HepG2 (cell line): ENCODE measurements around the gene EPB41L2. TPM values are rescaled to one million over a fixed set of nuclear protein-coding genes. Genes with fewer than 3 reads are reported as not detected.

Experiments used
- CREM ChIP-seq, 2 experiments: sonication (generic) in 1 of 2; formaldehyde crosslinking in 1 of 2; IDR thresholded peaks; 2 replicates each; pipeline versions ENCODE4 v1.4.0 to v1.6.1; 2016 to 2020; ENCODE audit warnings: antibody characterized with exemption in 1 of 2, mild to moderate bottlenecking in 1 of 2, missing genetic modification reagents in 1 of 2
- HNF4G ChIP-seq, 2 experiments: sonication (generic) in 1 of 2; formaldehyde crosslinking in 1 of 2; IDR thresholded peaks; 2 replicates each; pipeline versions ENCODE4 v1.4.0 to v1.6.1; 2011 to 2020; ENCODE audit warnings: borderline replicate concordance in 2 of 2, low read depth in 2 of 2, mild to moderate bottlenecking in 2 of 2, low read length in 1 of 2, missing genetic modification reagents in 1 of 2, moderate library complexity in 1 of 2
- HOMEZ ChIP-seq: IDR thresholded peaks from 2 replicates; pipeline ENCODE4 v1.6.1; 2016; ENCODE audit warnings: low read depth
- HOXA5 ChIP-seq: sonication (generic); formaldehyde crosslinking; IDR thresholded peaks from 2 replicates; pipeline ENCODE4 v1.4.0; 2020; ENCODE audit warnings: missing genetic modification reagents
- MEF2D ChIP-seq: sonication (generic); formaldehyde crosslinking; IDR thresholded peaks from 2 replicates; pipeline ENCODE4 v1.5.1; 2020; ENCODE audit warnings: mild to moderate bottlenecking, missing genetic modification reagents
- PHF8 ChIP-seq: sonication (generic); formaldehyde crosslinking; IDR thresholded peaks from 2 replicates; pipeline ENCODE4 v1.5.0; 2020; ENCODE audit warnings: missing genetic modification reagents
- RBFOX2 ChIP-seq: fragments of 200-400 bp; formaldehyde crosslinking; IDR thresholded peaks from 2 replicates; pipeline ENCODE4 v1.6.1; 2017; ENCODE audit warnings: low read depth, mild to moderate bottlenecking, low read length
- REXO4 ChIP-seq: sonication (generic); formaldehyde crosslinking; IDR thresholded peaks from 2 replicates; pipeline ENCODE4 v1.8.0; 2022; ENCODE audit warnings: missing genetic modification reagents, mild to moderate bottlenecking, borderline replicate concordance
- SAP130 ChIP-seq: IDR thresholded peaks from 2 replicates; pipeline ENCODE4 v1.6.1; 2016; ENCODE audit warnings: low read depth
- SMAD9 ChIP-seq: sonication (generic); formaldehyde crosslinking; IDR thresholded peaks from 2 replicates; pipeline ENCODE4 v1.5.1; 2020; ENCODE audit warnings: mild to moderate bottlenecking, missing genetic modification reagents
- THAP9 ChIP-seq: sonication (generic); formaldehyde crosslinking; IDR thresholded peaks from 2 replicates; pipeline ENCODE4; 2020; ENCODE audit warnings: missing genetic modification reagents, mild to moderate bottlenecking, borderline replicate concordance
- ZNF274 ChIP-seq: sonication (generic); formaldehyde crosslinking; IDR thresholded peaks from 2 replicates; pipeline ENCODE4 v1.5.1; 2020; ENCODE audit warnings: mild to moderate bottlenecking, missing genetic modification reagents
- ZNF317 ChIP-seq: sonication (generic); formaldehyde crosslinking; IDR thresholded peaks from 2 replicates; pipeline ENCODE4 v1.5.0; 2020; ENCODE audit warnings: mild to moderate bottlenecking, missing genetic modification reagents
- ZNF605 ChIP-seq: sonication (generic); formaldehyde crosslinking; IDR thresholded peaks from 2 replicates; pipeline ENCODE4 v1.8.0; 2022; ENCODE audit warnings: mild to moderate bottlenecking, missing genetic modification reagents
- ZNF607 ChIP-seq: sonication (generic); formaldehyde crosslinking; IDR thresholded peaks from 2 replicates; pipeline ENCODE4 v1.5.1; 2020; ENCODE audit warnings: missing genetic modification reagents, mild to moderate bottlenecking, borderline replicate concordance
- ZNF614 ChIP-seq: IDR thresholded peaks from 2 replicates; pipeline ENCODE4 v1.6.1; 2018; ENCODE audit warnings: missing biosample characterization, missing genetic modification reagents, inconsistent platforms, borderline replicate concordance
- ZNF704 ChIP-seq: sonication (generic); formaldehyde crosslinking; IDR thresholded peaks from 2 replicates; pipeline ENCODE4 v1.8.1; 2023; ENCODE audit warnings: mild to moderate bottlenecking, inconsistent platforms, moderate library complexity, missing genetic modification reagents, borderline replicate concordance
- ZNF773 ChIP-seq: sonication (generic); formaldehyde crosslinking; IDR thresholded peaks from 2 replicates; pipeline ENCODE4 v1.4.0; 2020; ENCODE audit warnings: missing genetic modification reagents, borderline replicate concordance
- ZNF83 ChIP-seq: sonication (generic); formaldehyde crosslinking; IDR thresholded peaks from 2 replicates; pipeline ENCODE4 v1.4.0; 2020; ENCODE audit warnings: missing genetic modification reagents, mild to moderate bottlenecking, borderline replicate concordance
- ZNF839 ChIP-seq: sonication (generic); formaldehyde crosslinking; IDR thresholded peaks from 2 replicates; pipeline ENCODE4 v1.4.0; 2020; ENCODE audit warnings: missing genetic modification reagents, mild to moderate bottlenecking, borderline replicate concordance
- ZNF879 ChIP-seq: sonication (generic); formaldehyde crosslinking; IDR thresholded peaks from 2 replicates; pipeline ENCODE4 v1.8.1; 2023; ENCODE audit warnings: missing genetic modification reagents
- ZUFSP ChIP-seq: sonication (generic); formaldehyde crosslinking; IDR thresholded peaks from 2 replicates; pipeline ENCODE4 v1.9.0; 2021; ENCODE audit warnings: missing genetic modification reagents, mild to moderate bottlenecking, borderline replicate concordance
- polyA plus RNA-seq, 8 experiments: library from polyadenylated mRNA; depleted of rRNA in 3 of 8; stranded (reverse) in 7 of 8; unstranded in 1 of 8; fragments of >200 nt; fragmentation: Illumina TruSeq in 4 of 8; extraction: Trizol in 4 of 8; gene quantifications; 2 replicates each; pipeline versions ENCODE4 v1.2.1 to v1.2.3, GENCODE V29; 2011 to 2016; ENCODE audit warnings: low read depth in 4 of 8, missing spikeins in 1 of 8, mixed read lengths in 1 of 8; ENCODE audit not compliant: insufficient read depth in 1 of 8
- total RNA-seq, 5 experiments: library from RNA; depleted of rRNA; stranded (reverse); fragments of >200 nt; fragmentation: Illumina TruSeq; extraction: Trizol; gene quantifications; 2 replicates each; pipeline ENCODE4 v1.2.3, GENCODE V29; 2016; ENCODE audit warnings: low read depth in 1 of 5

The EPB41L2 gene
- total and polyA plus RNA-seq, 2 of the 13 experiments (the other 11 are each of a cell fraction or from before 2014, with no cell fraction given) = 41.7 to 56.4 TPM

- TF ChIP-seq ZNF83 (CRISPR knock-in tag) (no peak), HOMEZ (CRISPR knock-in tag) (peak; percentile 88), ZNF773 (CRISPR knock-in tag) (no peak), ZNF704 (CRISPR knock-in tag) (no peak), ZNF614 (CRISPR knock-in tag) (no peak), ZNF839 (CRISPR knock-in tag) (no peak), HOXA5 (CRISPR knock-in tag) (peak; percentile 54), SAP130 (CRISPR knock-in tag) (peak; percentile 51; the same call in 1 of the 2 replicates), ZNF607 (no peak), SMAD9 (CRISPR knock-in tag) (no peak), REXO4 (CRISPR knock-in tag) (no peak), RBFOX2 (peak; percentile 48), CREM (IDR thresholded peaks at IDR 0.05) (peak; percentile 48; the same call in 1 of the 2 replicates), CREM (CRISPR knock-in tag; IDR thresholded peaks at IDR 0.05) (no peak), PHF8 (CRISPR knock-in tag) (no peak), ZUFSP (no peak), THAP9 (CRISPR knock-in tag) (no peak), HNF4G (IDR thresholded peaks at IDR 0.05; ENCODE audit: borderline replicate concordance, low read depth, low read length) (no peak), HNF4G (CRISPR knock-in tag; IDR thresholded peaks at IDR 0.05; ENCODE audit: borderline replicate concordance, low read depth) (no peak), MEF2D (0 out of 2 replicates have a peak, but pooled peaks have one; percentile 26), ZNF317 (CRISPR knock-in tag) (peak; percentile 68), ZNF274 (no peak), ZNF879 (CRISPR knock-in tag) (no peak), ZNF605 (CRISPR knock-in tag) (0 out of 2 replicates have a peak, but pooled peaks have one; percentile 37)
These were observed 228.4 kb downstream of the EPB41L2 start (continued) for GRCh38 chr6:130834482-130835251.
